SJCRH30 (cell line): ENCODE data around the gene RSRC1. TPM values are rescaled to one million over a fixed set of nuclear protein-coding genes. Genes with fewer than 3 reads are reported as not detected.
"Not testable (repeated sequence)": the region's sequence is repeated elsewhere in the genome, so short reads cannot be mapped to it uniquely, and the experiment has no call there.

Experiments used
- DNase-seq, 2 experiments: peaks; one replicate each; pipeline ENCODE4 v3.0.0-alpha.2; 2015 to 2020
- H3K27ac ChIP-seq: fragments of 250-450 bp; sonication (Bioruptor Pico); 2 replicates; pipeline ENCODE4 v1.5.1; 2020; ENCODE audit warnings: mild to moderate bottlenecking, moderate library complexity
- H3K27me3 ChIP-seq: fragments of 250-450 bp; sonication (Bioruptor Pico); 2 replicates; pipeline ENCODE4 v1.5.1; 2020; ENCODE audit warnings: mild to moderate bottlenecking, moderate library complexity
- H3K36me3 ChIP-seq: fragments of 250-450 bp; sonication (Bioruptor Pico); 2 replicates; pipeline ENCODE4 v1.5.1; 2020; ENCODE audit warnings: mild to moderate bottlenecking, moderate library complexity
- H3K4me1 ChIP-seq: fragments of 250-450 bp; sonication (Bioruptor Pico); 2 replicates; pipeline ENCODE4 v1.5.1; 2020; ENCODE audit warnings: mild to moderate bottlenecking, moderate library complexity
- H3K4me3 ChIP-seq: fragments of 250-450 bp; sonication (Bioruptor Pico); 2 replicates; pipeline ENCODE4 v1.5.1; 2020; ENCODE audit warnings: mild to moderate bottlenecking, moderate library complexity
- H3K9me3 ChIP-seq: fragments of 250-450 bp; sonication (Bioruptor Pico); replicated peaks from 2 replicates; pipeline ENCODE4 v1.5.1; 2020; ENCODE audit warnings: mild to moderate bottlenecking, moderate library complexity
- total RNA-seq: library from RNA; depleted of rRNA; stranded (reverse); fragments of >200 nt; shearing (Covaris generic); gene quantifications from 2 replicates; pipeline ENCODE4 v1.2.3, GENCODE V29; 2014

Gene RSRC1
- total RNA-seq, 1 experiment from 2014 or later: 57.2 TPM

DNA sequence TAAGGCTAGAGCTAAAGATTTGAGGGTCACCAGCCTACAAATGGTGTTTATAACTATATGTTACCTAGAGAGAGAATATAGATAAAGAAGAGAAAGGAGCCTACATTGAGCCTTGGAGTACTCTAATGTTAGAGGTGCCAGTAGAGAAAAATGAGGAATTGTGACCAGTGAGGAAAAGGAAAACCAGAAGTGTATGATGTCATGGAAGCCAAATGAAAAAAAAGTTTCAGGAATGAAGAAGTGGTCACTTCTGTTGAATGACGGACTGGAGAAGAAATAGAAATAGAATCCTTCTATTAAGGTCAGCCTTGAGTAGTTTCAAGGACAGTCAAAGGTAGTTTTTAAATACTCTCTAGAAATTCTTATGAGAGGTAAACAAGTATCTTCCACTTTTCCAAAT, 409.9 kb downstream of the RSRC1 start:
- Histone ChIP-seq H3K4me3 (no peak overlapping the region), H3K9me3 (no peaks in the 10 kb centered on the region), H3K4me1 (no peaks in the 10 kb centered on the region), H3K36me3 (no peaks in the 10 kb centered on the region), H3K27ac (no peak overlapping the region), H3K27me3 (no peaks in the 10 kb centered on the region)
- DNase-seq: no peak

DNA sequence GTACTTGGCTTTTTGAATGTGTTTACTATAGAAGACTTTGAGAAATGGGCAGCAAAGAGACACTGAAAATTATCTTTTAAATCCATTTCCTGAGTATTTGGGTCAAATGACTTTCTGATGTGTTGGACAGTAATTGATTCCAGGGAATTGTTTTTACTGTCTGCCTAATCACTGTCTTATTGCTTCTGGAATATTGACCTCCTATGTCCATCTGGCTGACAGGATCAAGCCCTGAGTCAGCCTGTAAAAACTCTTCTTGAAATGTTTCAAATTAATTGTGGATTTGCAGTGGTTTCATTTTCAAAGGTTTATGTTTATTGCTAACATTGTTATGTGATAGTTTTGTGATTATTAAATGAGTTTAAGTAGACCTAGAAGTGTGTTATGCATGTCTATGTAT, 410.5 kb downstream of the RSRC1 start:
- Histone ChIP-seq H3K27ac (no peak overlapping the region), H3K36me3 (no peaks in the 10 kb centered on the region), H3K27me3 (no peaks in the 10 kb centered on the region), H3K9me3 (no peaks in the 10 kb centered on the region), H3K4me3 (no peak overlapping the region), H3K4me1 (no peaks in the 10 kb centered on the region)
- no peak for DNase-seq

DNA sequence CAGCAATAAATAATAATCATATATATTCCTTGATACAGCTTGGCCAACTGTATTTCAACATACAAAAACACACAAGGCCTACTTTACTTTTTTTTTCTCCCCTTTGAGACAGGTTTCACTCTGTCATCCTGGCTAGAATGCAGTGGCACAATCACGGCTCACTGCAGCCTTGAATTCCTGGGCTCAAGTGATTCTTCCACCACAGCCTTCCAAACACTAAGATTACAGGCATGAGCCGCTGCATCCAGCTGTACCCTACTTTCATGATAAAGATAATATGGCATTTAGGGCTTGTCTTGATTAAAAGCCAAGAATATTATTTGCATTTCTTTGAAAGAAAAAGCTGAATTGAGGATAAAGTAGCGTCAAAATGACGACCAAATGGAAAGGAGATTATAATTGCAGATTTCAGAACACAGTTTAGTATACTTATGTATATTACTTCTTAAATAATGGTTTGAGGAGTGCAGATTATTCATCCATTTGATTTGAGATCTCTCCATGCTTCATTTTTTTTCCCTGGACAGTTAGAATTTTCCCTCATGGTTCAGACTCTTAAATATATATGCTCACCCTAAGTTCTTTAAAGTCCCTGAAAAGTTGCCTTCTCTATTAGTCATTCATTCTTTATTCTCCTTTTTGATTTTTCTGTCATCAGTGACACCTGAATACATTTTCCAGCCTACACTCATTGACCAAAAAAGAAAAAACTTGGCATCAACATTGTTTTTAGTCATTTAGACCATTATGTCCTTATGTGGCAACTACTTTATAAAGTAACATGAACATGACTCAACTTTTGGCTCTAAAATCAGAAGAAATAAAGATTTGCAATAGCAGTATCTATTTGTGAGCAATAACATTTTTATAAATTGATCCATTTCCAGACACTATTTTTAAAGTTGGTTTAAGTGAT, 412.6 kb downstream of the RSRC1 start:
- no peaks in the 10 kb centered on the region for H3K4me1 ChIP-seq
- H3K27me3 ChIP-seq: no peaks in the 10 kb centered on the region
- H3K27ac ChIP-seq: no peak overlapping the region
- no peaks in the 10 kb centered on the region for H3K9me3 ChIP-seq
- H3K36me3 ChIP-seq: no peaks in the 10 kb centered on the region
- DNase-seq: no peak
- H3K4me3 ChIP-seq: no peak overlapping the region

- Histone ChIP-seq H3K27ac (no peak overlapping the region), H3K4me1 (no peaks in the 10 kb centered on the region), H3K9me3 (no peaks in the 10 kb centered on the region), H3K4me3 (no peak overlapping the region), H3K36me3 (no peaks in the 10 kb centered on the region), H3K27me3 (no peaks in the 10 kb centered on the region)
- no peak for DNase-seq
These were observed 418.3 kb downstream of the RSRC1 start for GRCh38 chr3:158528076-158528674.

GRCh38 chr3:158531334-158531733, 421.4 kb downstream of the RSRC1 start:
- Histone ChIP-seq H3K27ac (no peak overlapping the region), H3K4me1 (no peaks in the 10 kb centered on the region), H3K36me3 (no peaks in the 10 kb centered on the region), H3K4me3 (no peak overlapping the region), H3K9me3 (no peaks in the 10 kb centered on the region), H3K27me3 (no peaks in the 10 kb centered on the region)
- no peak for DNase-seq

- H3K36me3 ChIP-seq: no peaks in the 10 kb centered on the region
- H3K9me3 ChIP-seq: no peaks in the 10 kb centered on the region
- no peak overlapping the region for H3K27ac ChIP-seq
- H3K4me3 ChIP-seq: no peak overlapping the region
- peak; percentile 7 to 63 for DNase-seq
- no peaks in the 10 kb centered on the region for H3K4me1 ChIP-seq
- H3K27me3 ChIP-seq: no peaks in the 10 kb centered on the region
These were observed 422.3 kb downstream of the RSRC1 start for GRCh38 chr3:158532099-158532734.

GRCh38 chr3:158535918-158536317, 426.0 kb downstream of the RSRC1 start:
- Histone ChIP-seq H3K36me3 (no peaks in the 10 kb centered on the region; the same call in 1 of the 2 replicates), H3K4me1 (no peaks in the 10 kb centered on the region), H3K9me3 (no peaks in the 10 kb centered on the region), H3K27ac (no peak overlapping the region), H3K4me3 (no peak overlapping the region), H3K27me3 (no peaks in the 10 kb centered on the region)
- no peak for DNase-seq

DNA sequence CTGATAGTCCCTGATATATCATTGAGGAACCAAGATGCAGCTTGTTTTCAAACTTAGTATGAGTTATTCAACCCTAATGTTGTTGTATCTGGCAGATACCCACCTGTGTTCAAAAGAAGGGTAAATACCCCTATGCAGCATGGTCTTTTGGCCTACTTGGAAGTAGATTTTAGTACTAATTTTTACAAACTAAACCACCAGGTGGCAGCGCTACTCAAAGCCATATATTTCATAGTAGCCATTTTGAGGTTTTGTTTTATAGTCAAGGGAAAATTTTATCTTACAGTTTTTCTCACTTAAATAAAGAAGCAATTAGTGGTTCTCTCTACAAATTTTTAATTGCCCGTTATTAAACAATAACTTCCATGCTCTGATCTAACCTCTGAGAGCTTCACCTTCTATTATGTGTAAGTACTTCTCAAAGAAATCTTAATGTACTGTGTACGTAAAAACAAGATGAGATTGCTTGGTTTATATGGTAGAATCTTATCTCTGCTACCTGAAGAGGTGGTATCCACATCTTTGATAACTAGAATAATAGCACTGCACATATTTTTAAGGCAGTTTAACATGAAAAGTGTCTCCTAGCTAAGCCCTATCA, 429.6 kb downstream of the RSRC1 start:
- H3K4me1 ChIP-seq: no peaks in the 10 kb centered on the region
- DNase-seq: peak; percentile 24 to 70
- H3K9me3 ChIP-seq: no peaks in the 10 kb centered on the region
- no peaks in the 10 kb centered on the region for H3K27me3 ChIP-seq
- H3K36me3 ChIP-seq: peaks cover under 1% of the 10 kb centered on the region
- H3K4me3 ChIP-seq: no peak overlapping the region
- H3K27ac ChIP-seq: no peak overlapping the region

GRCh38 chr3:158540066-158540465, 430.2 kb downstream of the RSRC1 start:
- H3K27me3 ChIP-seq: no peaks in the 10 kb centered on the region
- DNase-seq: no peak
- H3K4me1 ChIP-seq: no peaks in the 10 kb centered on the region
- H3K36me3 ChIP-seq: peaks cover 4% of the 10 kb centered on the region
- no peaks in the 10 kb centered on the region for H3K9me3 ChIP-seq
- H3K4me3 ChIP-seq: no peak overlapping the region
- H3K27ac ChIP-seq: no peak overlapping the region

DNA sequence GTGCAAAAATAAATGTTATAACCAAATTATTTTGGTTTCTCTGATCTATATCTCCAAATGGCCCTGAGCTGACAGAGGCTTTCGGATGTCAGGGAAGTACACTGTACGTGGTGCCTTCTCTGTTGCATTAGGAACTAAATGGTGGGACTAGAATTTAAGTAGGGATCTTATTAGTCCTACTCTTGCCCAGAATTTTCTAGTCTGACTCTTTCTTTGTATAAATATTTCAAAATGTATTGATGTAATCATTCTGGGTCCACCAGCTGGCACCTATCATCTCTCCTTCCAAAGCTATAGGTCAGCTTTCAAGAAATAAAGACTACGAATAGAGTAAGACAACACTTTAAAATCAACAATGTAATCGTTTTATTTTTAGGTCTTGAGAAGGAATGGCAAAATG, 438.8 kb downstream of the RSRC1 start:
- Histone ChIP-seq H3K36me3 (peaks cover 4% of the 10 kb centered on the region; the same call in 1 of the 2 replicates), H3K4me1 (no peaks in the 10 kb centered on the region), H3K27me3 (no peaks in the 10 kb centered on the region), H3K27ac (no peak overlapping the region), H3K4me3 (no peak overlapping the region), H3K9me3 (no peaks in the 10 kb centered on the region)
- no peak for DNase-seq

DNA sequence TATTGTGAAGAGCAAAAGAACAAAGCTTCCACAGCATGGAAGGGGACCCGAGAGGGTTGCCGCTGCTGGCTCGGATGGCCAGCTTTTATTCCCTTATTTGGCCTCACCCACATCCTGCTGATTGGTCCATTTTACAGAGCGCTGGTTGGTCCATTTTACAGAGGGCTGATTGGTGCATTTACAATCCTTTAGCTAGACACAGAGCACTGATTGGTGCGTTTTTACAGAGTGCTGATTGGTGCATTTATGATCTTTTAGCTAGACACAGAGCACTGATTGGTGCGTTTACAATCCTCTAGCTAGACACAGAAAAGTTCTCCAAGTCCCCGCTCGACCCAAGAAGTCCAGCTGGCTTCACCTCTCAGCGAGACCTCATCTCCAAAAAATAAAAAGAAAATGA, 440.0 kb downstream of the RSRC1 start:
- DNase-seq: not testable (repeated sequence)

DNA sequence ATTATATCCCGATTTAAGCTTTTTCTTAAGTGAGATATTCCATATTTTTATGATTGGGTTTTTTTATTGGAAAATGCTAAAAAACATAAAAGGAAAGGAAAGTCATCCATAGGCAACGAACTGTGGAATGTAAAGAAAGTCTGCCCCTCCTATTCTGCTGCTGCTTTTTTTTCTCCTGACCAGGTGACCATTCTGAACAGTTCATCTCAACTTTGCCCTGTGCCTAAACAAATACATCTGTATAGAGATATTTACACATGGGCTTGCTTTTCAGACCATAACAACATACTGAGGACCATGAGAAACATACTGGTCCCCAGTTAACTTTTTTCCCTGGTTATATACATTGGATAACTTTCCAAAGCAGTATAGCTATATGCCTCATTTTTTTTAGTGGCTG, 442.2 kb downstream of the RSRC1 start:
- no peak overlapping the region for H3K4me3 ChIP-seq

More for the DNA sequence above, 440.0 kb downstream of the RSRC1 start:
- not testable (repeated sequence) for H3K27ac ChIP-seq, H3K9me3 ChIP-seq, H3K4me3 ChIP-seq, H3K27me3 ChIP-seq, H3K4me1 ChIP-seq, H3K36me3 ChIP-seq

DNA sequence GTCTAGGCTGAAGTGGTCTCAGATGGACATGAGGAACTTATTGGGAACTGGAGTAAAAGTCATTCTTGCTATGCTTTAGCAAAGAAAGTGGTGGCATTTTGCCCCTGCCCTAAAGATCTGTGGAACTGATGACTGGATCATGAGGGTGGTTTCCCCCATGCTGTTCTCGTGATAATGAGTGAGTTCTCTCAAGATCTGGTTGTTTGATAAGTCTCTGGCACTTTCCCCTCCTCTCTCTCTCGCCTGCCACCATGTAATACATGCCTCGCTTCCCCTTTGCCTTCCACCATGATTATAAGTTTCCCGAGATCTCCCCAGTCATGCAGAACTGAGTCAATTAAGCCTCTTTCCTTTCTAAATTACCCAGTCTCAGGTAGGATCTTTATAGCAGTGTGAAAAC, 449.6 kb downstream of the RSRC1 start:
- no peak for DNase-seq
- H3K4me1 ChIP-seq: no peaks in the 10 kb centered on the region
- H3K4me3 ChIP-seq: no peak overlapping the region
- H3K36me3 ChIP-seq: no peaks in the 10 kb centered on the region
- H3K9me3 ChIP-seq: no peaks in the 10 kb centered on the region
- H3K27ac ChIP-seq: no peak overlapping the region
- no peaks in the 10 kb centered on the region for H3K27me3 ChIP-seq

More for the DNA sequence above, 442.2 kb downstream of the RSRC1 start:
- no peak overlapping the region for H3K27ac ChIP-seq
- H3K9me3 ChIP-seq: no peaks in the 10 kb centered on the region
- H3K4me1 ChIP-seq: no peaks in the 10 kb centered on the region
- H3K36me3 ChIP-seq: no peaks in the 10 kb centered on the region
- no peak for DNase-seq
- no peaks in the 10 kb centered on the region for H3K27me3 ChIP-seq

GRCh38 chr3:158560979-158561378, 451.1 kb downstream of the RSRC1 start:
- Histone ChIP-seq H3K9me3 (no peaks in the 10 kb centered on the region), H3K36me3 (no peaks in the 10 kb centered on the region), H3K27me3 (no peaks in the 10 kb centered on the region), H3K4me1 (no peaks in the 10 kb centered on the region), H3K27ac (no peak overlapping the region), H3K4me3 (no peak overlapping the region)
- DNase-seq: no peak

DNA sequence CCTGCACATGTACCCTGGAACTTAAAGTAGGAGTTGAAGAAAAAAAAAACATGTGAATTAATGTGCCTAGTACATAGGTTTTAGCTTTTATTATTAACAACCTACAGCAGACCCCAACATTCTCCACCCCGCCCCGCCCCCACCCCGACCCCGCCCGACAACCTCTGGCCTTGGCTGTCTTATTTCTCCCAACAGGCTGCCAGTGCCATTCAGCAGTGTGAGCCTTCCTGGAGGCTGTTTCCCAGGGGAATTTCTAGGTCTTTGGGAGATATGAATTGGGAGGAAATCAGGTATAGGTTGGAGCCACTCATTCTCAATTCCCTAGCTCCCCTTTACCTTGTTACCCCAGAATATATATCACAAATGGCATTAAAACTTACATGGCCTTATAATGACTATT, 452.8 kb downstream of the RSRC1 start:
- Histone ChIP-seq H3K4me3 (no peak overlapping the region), H3K36me3 (no peaks in the 10 kb centered on the region), H3K27me3 (no peaks in the 10 kb centered on the region), H3K27ac (no peak overlapping the region), H3K4me1 (no peaks in the 10 kb centered on the region), H3K9me3 (no peaks in the 10 kb centered on the region)
- DNase-seq: no peak
